HG02763 (cell line): Measurements from ENCODE around the gene TIGD6.

Experiments used
- ATAC-seq: cut with Tn5 transposase; IDR thresholded peaks from one replicate; pipeline ENCODE4 v1.9.1; 2021; ENCODE audit warnings: mild to moderate bottlenecking, moderate library complexity; ENCODE audit not compliant: unreplicated experiment

Gene TIGD6

DNA sequence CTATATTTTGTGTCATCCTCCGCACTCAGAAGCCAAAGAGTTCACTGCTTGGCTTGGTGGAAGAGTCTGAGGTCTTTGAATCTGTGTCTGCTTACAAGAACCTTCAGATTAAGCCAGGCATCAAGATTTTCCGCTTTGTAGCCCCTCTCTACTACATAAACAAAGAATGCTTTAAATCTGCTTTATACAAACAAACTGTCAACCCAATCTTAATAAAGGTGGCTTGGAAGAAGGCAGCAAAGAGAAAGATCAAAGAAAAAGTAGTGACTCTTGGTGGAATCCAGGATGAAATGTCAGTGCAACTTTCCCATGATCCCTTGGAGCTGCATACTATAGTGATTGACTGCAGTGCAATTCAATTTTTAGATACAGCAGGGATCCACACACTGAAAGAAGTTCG, 19.2 kb downstream of the TIGD6 start:
- ATAC-seq: no peak

- no peak for ATAC-seq
Measured at GRCh38 chr5:149979896-149980295, 20.6 kb downstream of the TIGD6 start.

GRCh38 chr5:149975409-149975808, 25.0 kb downstream of the TIGD6 start:
- ATAC-seq: no peak

GRCh38 chr5:149969181-149969930, 31.1 kb downstream of the TIGD6 start:
- no peak for ATAC-seq

DNA sequence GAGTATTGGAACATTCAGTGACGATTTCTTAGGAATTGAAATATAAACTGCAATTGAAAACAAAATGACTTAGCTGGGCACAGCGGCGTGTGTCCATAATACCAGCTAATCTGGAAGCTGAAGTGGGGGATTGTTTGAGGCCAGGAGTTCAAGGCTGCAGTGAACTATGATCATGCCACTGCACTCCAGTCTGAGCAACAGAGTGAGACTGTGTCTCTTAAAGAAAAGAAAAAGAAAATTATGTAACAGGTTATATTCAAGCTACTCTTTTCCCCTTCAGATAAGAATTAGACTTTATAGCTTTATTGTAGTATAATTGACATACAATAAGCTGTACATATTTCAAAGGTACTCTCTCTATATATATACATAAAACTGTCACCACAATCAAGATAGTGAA, 33.5 kb downstream of the TIGD6 start:
- no peak for ATAC-seq

DNA sequence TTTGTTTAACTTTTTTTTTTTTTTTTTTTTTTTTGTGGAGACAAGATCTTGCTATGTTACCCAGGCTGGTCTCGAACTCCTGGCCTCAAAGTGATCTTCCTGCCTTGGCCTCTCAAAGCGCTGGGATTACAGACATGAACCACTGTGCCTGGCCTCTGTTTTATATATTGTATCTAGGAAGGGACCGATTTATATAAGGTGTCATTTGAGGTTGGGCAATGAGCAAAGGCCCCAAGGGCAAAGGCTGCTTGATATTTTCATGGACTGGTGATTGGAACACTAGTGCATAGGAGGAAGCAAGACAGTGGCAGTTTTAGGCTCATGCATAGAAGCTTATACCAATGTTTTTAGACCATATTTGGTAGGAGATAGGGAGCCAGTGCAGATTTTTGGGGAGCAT, 36.7 kb downstream of the TIGD6 start:
- ATAC-seq: no peak

DNA sequence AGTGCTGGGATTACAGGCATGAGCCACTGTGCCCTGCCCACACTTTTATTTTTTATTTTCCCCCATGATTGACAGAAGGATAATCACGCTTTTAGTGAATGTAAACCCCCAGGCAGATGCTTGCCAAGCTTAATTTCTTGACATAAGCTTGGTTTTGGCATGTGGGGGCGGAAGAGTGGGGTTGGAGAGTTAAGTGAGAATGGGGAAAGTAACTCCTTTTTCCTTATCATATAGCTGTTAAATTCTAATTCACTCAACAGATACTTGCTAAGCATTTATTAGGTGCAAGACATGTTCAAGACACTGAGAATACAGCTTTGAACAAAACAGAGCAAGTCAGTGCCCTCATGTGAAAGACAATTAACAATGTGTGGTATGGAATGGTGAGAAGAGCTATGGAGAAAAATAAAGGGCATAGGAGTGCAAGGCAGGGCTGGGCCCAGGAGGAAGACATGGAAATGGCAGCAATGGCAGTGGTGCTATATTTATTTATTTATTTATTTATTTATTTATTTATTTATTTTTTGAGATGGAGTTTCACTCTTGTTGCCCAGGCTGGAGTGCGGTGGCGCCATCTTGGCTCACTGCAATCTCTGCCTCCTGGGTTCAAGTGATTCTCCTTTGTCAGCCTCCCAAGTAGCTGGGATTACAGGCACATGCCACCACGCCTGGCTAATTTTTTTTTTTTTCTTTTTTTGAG, 37.7 kb downstream of the TIGD6 start:
- ATAC-seq: no peak

- ATAC-seq: no peak
Measured at GRCh38 chr5:149961957-149962409, 38.5 kb downstream of the TIGD6 start.

DNA sequence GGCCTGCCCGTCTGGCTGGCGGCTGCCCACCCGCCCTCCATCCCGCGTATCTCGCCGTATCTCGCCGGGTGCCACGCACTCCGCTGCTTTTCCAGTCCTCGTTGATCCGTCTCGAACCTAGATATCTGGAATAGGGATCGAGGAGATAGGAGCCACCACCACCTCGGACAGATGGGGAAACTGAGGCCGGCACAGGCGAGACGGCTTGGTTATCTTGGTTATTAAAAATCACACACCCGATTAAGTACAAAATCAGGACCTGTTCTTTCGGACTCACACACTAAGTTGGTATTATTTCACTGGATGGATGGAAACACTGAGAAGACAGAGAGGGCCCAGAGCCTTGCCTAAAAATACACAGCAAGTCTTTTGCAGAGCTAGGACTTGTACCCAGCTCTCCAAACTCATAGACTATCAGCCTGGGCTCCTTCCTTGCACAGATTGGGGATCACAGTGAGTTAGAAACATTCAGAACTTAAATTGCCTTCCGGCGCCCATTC, 39.2 kb downstream of the TIGD6 start:
- ATAC-seq: no peak

DNA sequence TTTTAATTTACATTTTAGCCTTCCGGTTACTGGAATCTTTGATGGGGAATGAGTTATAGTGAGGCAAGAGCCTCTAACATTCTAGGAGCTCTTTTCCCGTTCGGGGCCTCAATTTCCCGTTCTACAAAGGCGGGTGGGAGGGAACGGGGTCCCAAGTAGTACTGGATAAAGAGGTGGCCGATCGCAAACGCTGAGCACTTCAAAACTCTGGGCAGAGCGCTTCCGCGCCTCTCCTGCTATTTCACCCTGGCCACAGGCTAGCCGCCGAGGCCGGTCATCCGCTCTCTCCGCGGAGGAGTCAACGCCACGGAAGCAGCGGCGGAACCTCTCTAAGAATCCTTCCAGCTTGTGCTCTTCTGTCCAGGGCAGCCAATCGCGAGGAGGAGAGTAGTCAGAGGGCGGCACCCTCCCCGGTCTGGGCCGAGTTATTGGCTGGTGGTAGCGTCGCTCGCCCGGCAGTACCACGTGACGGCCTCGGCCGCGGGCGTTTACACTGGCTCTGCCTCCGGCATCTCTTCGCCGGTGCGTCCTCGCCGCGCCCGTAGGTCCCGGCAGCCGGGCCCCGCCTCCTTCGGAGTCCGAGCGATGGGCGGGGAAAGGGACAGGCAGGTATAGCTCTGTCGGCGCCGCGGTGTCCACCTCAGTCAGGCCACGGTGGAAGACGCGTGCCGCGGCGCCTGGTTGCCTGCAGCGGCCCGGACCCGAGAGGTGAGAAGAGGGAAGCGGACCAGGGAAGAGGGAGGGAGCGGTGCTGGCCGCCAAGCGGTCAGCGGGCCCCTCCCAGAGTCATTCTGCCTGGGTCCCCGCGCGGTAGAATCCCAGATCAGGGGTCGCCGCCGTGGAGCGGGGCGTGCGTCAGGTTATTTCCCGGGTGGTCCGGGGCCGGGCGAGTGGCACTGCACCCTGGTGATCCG, 39.9 kb downstream of the TIGD6 start, which contains the start of gene SLC26A2:
TSS of gene SLC26A2 (plus strand) at position 487 of the 914 bp plus-strand sequence. CDS start 16,895 bp downstream, outside the sequence.
- ATAC-seq: peak; percentile 99

- ATAC-seq: no peak
Measured at GRCh38 chr5:149959406-149960236, 40.8 kb downstream of the TIGD6 start.

DNA sequence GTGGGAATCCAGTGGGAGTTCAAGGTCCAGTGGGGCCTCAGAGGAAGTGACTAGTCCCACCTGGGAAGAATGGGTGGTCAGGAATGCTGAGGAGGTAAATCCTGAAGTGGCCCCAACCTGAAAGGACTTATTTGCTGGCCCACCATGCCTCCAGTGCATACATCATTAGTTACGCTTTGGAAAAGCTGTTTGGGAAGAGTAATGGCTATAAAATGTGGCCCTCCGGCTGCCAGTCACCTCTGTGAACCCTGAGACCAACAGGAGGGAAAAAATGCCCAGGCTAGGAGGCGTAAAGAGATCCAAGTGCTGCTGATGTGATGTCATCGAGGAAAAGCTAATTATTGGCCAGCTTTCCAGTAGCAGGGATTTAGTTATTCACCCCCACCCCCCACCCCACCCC, 42.6 kb downstream of the TIGD6 start:
- no peak for ATAC-seq

GRCh38 chr5:149956685-149957084, 43.8 kb downstream of the TIGD6 start:
- no peak for ATAC-seq

DNA sequence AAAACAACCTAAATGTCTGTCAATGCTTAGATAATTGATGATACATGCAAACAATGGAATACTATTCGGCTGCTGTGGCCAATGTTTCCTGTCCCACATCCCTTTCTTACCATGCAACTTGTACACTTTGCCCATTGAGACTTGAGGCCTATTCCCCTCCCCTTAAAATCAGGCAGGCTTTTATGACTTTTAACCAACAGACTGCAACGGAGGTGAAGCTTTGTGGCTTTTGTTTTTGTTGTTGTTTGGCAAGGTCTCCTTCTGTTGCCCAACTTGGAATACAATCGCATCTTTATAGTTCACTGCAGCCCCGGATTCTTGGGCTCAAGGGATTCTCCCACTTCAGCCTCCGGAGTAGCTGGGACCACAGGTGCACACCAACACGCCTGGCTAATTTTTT, 45.7 kb downstream of the TIGD6 start:
- ATAC-seq: no peak

DNA sequence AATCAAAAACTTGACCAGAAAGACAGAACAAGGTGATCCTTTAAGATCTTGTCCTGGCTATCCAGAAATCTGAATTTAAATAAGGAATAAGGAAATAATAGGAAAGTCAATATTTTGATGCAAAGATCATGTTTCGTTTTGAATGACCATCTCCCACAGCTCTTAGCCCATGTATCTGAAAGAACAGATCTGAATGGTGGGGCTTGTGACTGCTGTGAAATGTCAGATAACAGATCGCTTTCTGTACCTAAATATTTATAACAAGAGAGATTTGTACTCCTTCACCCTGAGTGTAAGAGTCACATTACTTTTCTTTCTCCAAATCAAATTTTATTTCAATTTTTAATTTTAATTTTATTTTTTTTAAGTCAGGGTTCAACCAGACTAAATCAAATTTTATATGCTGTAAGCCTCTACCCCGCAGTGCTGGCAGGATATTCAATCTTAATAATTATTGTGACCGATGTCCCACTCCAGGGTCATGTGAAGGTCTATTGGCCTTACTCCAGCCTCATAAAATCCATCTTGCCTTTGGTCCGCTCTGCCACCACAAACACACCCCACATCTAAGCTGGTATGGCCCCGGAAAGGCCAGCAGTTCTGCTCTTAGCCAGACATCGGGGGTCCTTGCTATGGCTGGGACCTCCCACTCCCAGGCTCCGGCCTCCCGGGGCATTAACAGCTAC, 46.9 kb downstream of the TIGD6 start:
- ATAC-seq: no peak

DNA sequence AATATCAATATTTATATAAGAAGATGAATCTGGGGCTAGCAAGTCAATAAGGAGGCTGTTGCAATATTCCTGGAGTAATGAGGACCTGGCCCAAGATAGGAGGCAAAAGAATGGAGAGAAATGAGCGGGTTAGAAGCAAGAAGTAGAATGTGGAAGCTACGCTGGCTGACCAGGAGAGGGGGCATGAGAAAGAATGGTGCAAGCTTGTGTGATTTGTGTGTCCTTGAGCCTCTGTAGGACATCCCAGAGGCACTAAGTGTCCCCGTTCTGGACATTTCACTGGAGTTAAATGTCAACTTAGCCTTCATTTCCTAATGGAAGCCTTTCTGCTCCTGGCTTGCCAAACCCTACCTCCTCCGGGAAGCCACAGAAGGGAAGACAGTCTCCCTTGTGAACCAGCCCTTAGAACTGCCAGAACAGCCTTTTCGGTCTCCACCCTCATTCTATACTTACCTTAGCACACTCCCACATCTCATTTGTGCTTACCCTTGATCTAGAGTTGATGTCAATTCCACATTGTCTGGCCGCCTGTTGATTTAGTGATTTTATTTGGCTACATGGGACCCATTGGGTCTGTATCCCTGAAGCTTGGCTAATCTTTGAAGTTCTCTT, 49.2 kb downstream of the TIGD6 start:
- ATAC-seq: no peak

DNA sequence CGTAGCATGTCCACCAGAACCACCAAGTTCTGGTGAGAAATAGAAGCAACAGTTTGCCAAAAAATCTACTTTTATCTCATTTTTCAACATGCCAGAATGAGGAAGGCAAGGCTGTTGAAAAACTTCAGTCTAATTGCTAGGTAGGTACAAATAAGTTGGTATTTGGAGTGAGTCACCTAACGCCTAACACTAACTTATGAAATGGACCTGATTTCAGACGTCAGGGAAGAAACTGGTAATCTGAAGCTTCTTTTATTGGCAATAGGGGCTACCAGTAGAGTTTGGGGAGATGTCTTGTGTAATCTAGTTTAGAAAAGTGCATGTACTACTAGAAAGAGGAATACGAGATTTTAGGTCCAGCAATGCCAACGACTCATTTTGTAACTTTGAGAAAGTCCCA, 51.5 kb downstream of the TIGD6 start:
- no peak for ATAC-seq

DNA sequence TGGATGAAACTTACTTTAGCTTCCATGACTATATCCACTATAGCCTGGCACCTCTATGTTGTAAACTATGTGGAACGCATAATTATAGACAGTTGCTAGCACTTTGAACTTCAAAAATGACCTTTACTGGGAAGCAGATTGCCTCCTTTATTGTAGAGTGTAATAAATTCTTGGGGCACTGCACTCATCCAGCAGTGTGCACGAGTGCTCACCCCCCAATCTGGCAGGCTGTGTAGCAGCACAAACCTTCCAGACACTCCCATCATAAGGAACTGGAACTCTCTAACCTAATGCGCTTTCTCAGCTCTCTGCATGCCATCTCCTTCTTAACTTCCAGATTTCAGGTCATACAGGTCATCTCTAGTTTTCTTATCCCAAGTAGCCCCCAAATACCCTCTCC, 54.3 kb downstream of the TIGD6 start:
- no peak for ATAC-seq

DNA sequence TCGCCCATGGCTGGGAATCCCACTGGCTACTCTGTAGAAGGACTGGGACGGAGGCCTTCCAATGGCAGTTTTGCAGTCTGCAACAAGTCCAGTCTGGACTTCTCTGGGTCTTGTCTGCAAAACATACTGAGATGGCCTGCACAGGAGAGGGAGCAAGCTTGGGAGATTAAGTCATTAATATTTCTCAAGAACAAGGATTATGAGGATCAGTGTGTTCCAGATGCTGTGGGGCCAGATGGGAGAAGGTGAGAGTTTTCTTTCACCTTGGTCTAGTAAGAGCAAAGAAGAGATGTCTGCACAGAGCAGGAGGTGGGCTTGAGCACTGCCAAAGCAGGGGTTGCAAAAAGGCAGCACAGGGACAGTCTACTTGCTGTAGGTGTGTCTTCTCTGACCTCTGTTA, 55.8 kb downstream of the TIGD6 start, which contains the start of gene PDE6A:
TSS of gene PDE6A (minus strand) at position 128 of the 400 bp plus-strand sequence. CDS start at position 8, 120 bp downstream.
- ATAC-seq: no peak
